GM12874 (cell line): ENCODE measurements around the gene AUNIP.

Experiments used
- CTCF ChIP-seq: IDR thresholded peaks from 2 replicates; pipeline ENCODE4 v1.5.1; 2011; ENCODE audit warnings: low read depth, mild to moderate bottlenecking, control low read depth, low read length, moderate library complexity; ENCODE audit not compliant: insufficient read depth

Gene AUNIP

GRCh38 chr1:25810341-25811299, 48.6 kb downstream of the AUNIP start:
- peak; percentile 96 for TF ChIP-seq CTCF

- no peak for TF ChIP-seq CTCF
Measured at GRCh38 chr1:25809929-25810328, 49.3 kb downstream of the AUNIP start.

GRCh38 chr1:25809283-25809926, 49.9 kb downstream of the AUNIP start:
- no peak for TF ChIP-seq CTCF

GRCh38 chr1:25808481-25809244, 50.6 kb downstream of the AUNIP start:
- TF ChIP-seq CTCF: no peak

GRCh38 chr1:25807480-25808390, 51.5 kb downstream of the AUNIP start:
- no peak for TF ChIP-seq CTCF

- no peak for TF ChIP-seq CTCF
Measured at GRCh38 chr1:25806418-25806817, 52.8 kb downstream of the AUNIP start.
